ENCODE data around the gene DSEL.

DSEL gene

GRCh38 chr18:67516539-67517443, at the start of gene DSEL:
DSEL (minus strand) TSS chr18:67516720; CDS start chr18:67514608, 2,112 bp downstream.
- peak; percentile 89 for DNase-seq (ENCODE audit: low spot score)
- H3K36me3 Mint-ChIP-seq (ENCODE audit: low read depth): no peaks in the 10 kb centered on the region
- H3K27me3 Mint-ChIP-seq (ENCODE audit: low read depth): peaks cover 62% of the 10 kb centered on the region
- no peaks in the 10 kb centered on the region for H3K9me3 Mint-ChIP-seq
- no peak within 1 kb of the TSS for H3K27ac Mint-ChIP-seq
- H3K4me1 Mint-ChIP-seq (ENCODE audit: low read depth): peaks cover 8% of the 10 kb centered on the region
- H3K4me3 Mint-ChIP-seq: peak within 1 kb of the TSS; percentile 81

GRCh38 chr18:67553437-67553836, 36.9 kb upstream of the DSEL start:
- Mint-ChIP-seq H3K36me3 (ENCODE audit: low read depth) (no peaks in the 10 kb centered on the region), H3K9me3 (no peaks in the 10 kb centered on the region), H3K4me1 (ENCODE audit: low read depth) (no peaks in the 10 kb centered on the region), H3K4me3 (no peak overlapping the region), H3K27me3 (ENCODE audit: low read depth) (no peaks in the 10 kb centered on the region), H3K27ac (no peak overlapping the region)
- no peak for DNase-seq (ENCODE audit: low spot score)

GRCh38 chr18:67550872-67551520, 34.5 kb upstream of the DSEL start:
- H3K9me3 Mint-ChIP-seq: no peaks in the 10 kb centered on the region
- no peaks in the 10 kb centered on the region for H3K36me3 Mint-ChIP-seq (ENCODE audit: low read depth)
- H3K4me1 Mint-ChIP-seq (ENCODE audit: low read depth): no peaks in the 10 kb centered on the region
- no peak overlapping the region for H3K27ac Mint-ChIP-seq
- H3K4me3 Mint-ChIP-seq: no peak overlapping the region
- no peak for DNase-seq (ENCODE audit: low spot score)
- no peaks in the 10 kb centered on the region for H3K27me3 Mint-ChIP-seq (ENCODE audit: low read depth)

GRCh38 chr18:67549946-67550345, 33.4 kb upstream of the DSEL start:
- Mint-ChIP-seq H3K27me3 (ENCODE audit: low read depth) (no peaks in the 10 kb centered on the region), H3K27ac (no peak overlapping the region), H3K9me3 (no peaks in the 10 kb centered on the region), H3K4me3 (no peak overlapping the region), H3K4me1 (ENCODE audit: low read depth) (no peaks in the 10 kb centered on the region), H3K36me3 (ENCODE audit: low read depth) (no peaks in the 10 kb centered on the region)
- no peak for DNase-seq (ENCODE audit: low spot score)

- peaks cover 2% of the 10 kb centered on the region for H3K4me1 Mint-ChIP-seq (ENCODE audit: low read depth)
- no peaks in the 10 kb centered on the region for H3K36me3 Mint-ChIP-seq (ENCODE audit: low read depth)
- no peak for DNase-seq (ENCODE audit: low spot score)
- no peaks in the 10 kb centered on the region for H3K27me3 Mint-ChIP-seq (ENCODE audit: low read depth)
- H3K27ac Mint-ChIP-seq: no peak overlapping the region
- no peak overlapping the region for H3K4me3 Mint-ChIP-seq
- no peaks in the 10 kb centered on the region for H3K9me3 Mint-ChIP-seq
Measured at GRCh38 chr18:67545681-67546080, 29.2 kb upstream of the DSEL start.

GRCh38 chr18:67540559-67540958, 24.0 kb upstream of the DSEL start:
- Mint-ChIP-seq H3K4me1 (ENCODE audit: low read depth) (peaks cover 2% of the 10 kb centered on the region), H3K4me3 (no peak overlapping the region), H3K36me3 (ENCODE audit: low read depth) (no peaks in the 10 kb centered on the region), H3K9me3 (no peaks in the 10 kb centered on the region), H3K27ac (no peak overlapping the region), H3K27me3 (ENCODE audit: low read depth) (no peaks in the 10 kb centered on the region)
- no peak for DNase-seq (ENCODE audit: low spot score)

- H3K9me3 Mint-ChIP-seq: no peaks in the 10 kb centered on the region
- H3K27ac Mint-ChIP-seq: no peak overlapping the region
- H3K36me3 Mint-ChIP-seq (ENCODE audit: low read depth): no peaks in the 10 kb centered on the region
- H3K27me3 Mint-ChIP-seq (ENCODE audit: low read depth): no peaks in the 10 kb centered on the region
- no peak overlapping the region for H3K4me3 Mint-ChIP-seq
- H3K4me1 Mint-ChIP-seq (ENCODE audit: low read depth): no peaks in the 10 kb centered on the region
- no peak for DNase-seq (ENCODE audit: low spot score)
Measured at GRCh38 chr18:67531929-67532328, 15.4 kb upstream of the DSEL start.

- H3K36me3 Mint-ChIP-seq (ENCODE audit: low read depth): no peaks in the 10 kb centered on the region
- H3K4me3 Mint-ChIP-seq: no peak overlapping the region
- H3K9me3 Mint-ChIP-seq: no peaks in the 10 kb centered on the region
- H3K4me1 Mint-ChIP-seq (ENCODE audit: low read depth): no peaks in the 10 kb centered on the region
- peaks cover 8% of the 10 kb centered on the region for H3K27me3 Mint-ChIP-seq (ENCODE audit: low read depth)
- no peak overlapping the region for H3K27ac Mint-ChIP-seq
- DNase-seq (ENCODE audit: low spot score): no peak
Measured at GRCh38 chr18:67525328-67526099, 9.0 kb upstream of the DSEL start.

GRCh38 chr18:67520351-67520921, 3.9 kb upstream of the DSEL start:
- Mint-ChIP-seq H3K4me1 (ENCODE audit: low read depth) (peaks cover 8% of the 10 kb centered on the region), H3K27me3 (ENCODE audit: low read depth) (peaks cover 44% of the 10 kb centered on the region), H3K36me3 (ENCODE audit: low read depth) (no peaks in the 10 kb centered on the region), H3K4me3 (no peak overlapping the region), H3K9me3 (no peaks in the 10 kb centered on the region), H3K27ac (no peak overlapping the region)
- no peak for DNase-seq (ENCODE audit: low spot score)

GRCh38 chr18:67519592-67519991, 3.1 kb upstream of the DSEL start:
- Mint-ChIP-seq H3K4me1 (ENCODE audit: low read depth) (peaks cover 8% of the 10 kb centered on the region), H3K27me3 (ENCODE audit: low read depth) (peaks cover 53% of the 10 kb centered on the region), H3K4me3 (no peak overlapping the region), H3K36me3 (ENCODE audit: low read depth) (no peaks in the 10 kb centered on the region), H3K27ac (no peak overlapping the region), H3K9me3 (no peaks in the 10 kb centered on the region)
- DNase-seq (ENCODE audit: low spot score): no peak

- H3K4me1 Mint-ChIP-seq (ENCODE audit: low read depth): peaks cover 8% of the 10 kb centered on the region
- no peak for DNase-seq (ENCODE audit: low spot score)
- peaks cover 63% of the 10 kb centered on the region for H3K27me3 Mint-ChIP-seq (ENCODE audit: low read depth)
- H3K27ac Mint-ChIP-seq: no peak overlapping the region
- H3K9me3 Mint-ChIP-seq: no peaks in the 10 kb centered on the region
- no peaks in the 10 kb centered on the region for H3K36me3 Mint-ChIP-seq (ENCODE audit: low read depth)
- no peak overlapping the region for H3K4me3 Mint-ChIP-seq
Measured at GRCh38 chr18:67518566-67518965, 2.0 kb upstream of the DSEL start.

GRCh38 chr18:67517444-67517765, 885 bp upstream of the DSEL start:
- Mint-ChIP-seq H3K36me3 (ENCODE audit: low read depth) (no peaks in the 10 kb centered on the region), H3K27me3 (ENCODE audit: low read depth) (peaks cover 62% of the 10 kb centered on the region), H3K4me3 (peak overlapping the region; percentile 80), H3K9me3 (no peaks in the 10 kb centered on the region), H3K4me1 (ENCODE audit: low read depth) (peaks cover 8% of the 10 kb centered on the region), H3K27ac (no peak overlapping the region)
- no peak for DNase-seq (ENCODE audit: low spot score)

GRCh38 chr18:67515942-67516538, 480 bp downstream of the DSEL start:
- Mint-ChIP-seq H3K4me1 (ENCODE audit: low read depth) (peaks cover 8% of the 10 kb centered on the region), H3K27ac (no peak overlapping the region)

More at GRCh38 chr18:67515942-67516538, 480 bp downstream of the DSEL start:
- peaks cover 60% of the 10 kb centered on the region for H3K27me3 Mint-ChIP-seq (ENCODE audit: low read depth)
- no peaks in the 10 kb centered on the region for H3K36me3 Mint-ChIP-seq (ENCODE audit: low read depth)
- H3K4me3 Mint-ChIP-seq: peak overlapping the region; percentile 81
- DNase-seq (ENCODE audit: low spot score): peak; percentile 27
- no peaks in the 10 kb centered on the region for H3K9me3 Mint-ChIP-seq

Data from T-helper 2 cell treated with Interferon-gamma antibody and Interleukin-4, amounts not matched to agents 5 μg/mL and 100 μg/mL, for 36 hours (primary cell).